NT2/D1 (cell line): Measurements from ENCODE around the gene TBX5.

Experiments used
- SUZ12 ChIP-seq: IDR thresholded peaks from 2 replicates; pipeline ENCODE4 v1.6.1; 2011; ENCODE audit not compliant: insufficient read length, insufficient read depth; ENCODE audit errors: extremely low read depth
- YY1 ChIP-seq: IDR thresholded peaks from 2 replicates; pipeline ENCODE4 v1.6.1; 2011; ENCODE audit not compliant: insufficient read length, insufficient read depth
- ZNF274 ChIP-seq: IDR thresholded peaks from 2 replicates; pipeline ENCODE4 v1.6.1; 2011; ENCODE audit warnings: mild to moderate bottlenecking, low read depth, low read length

DNA sequence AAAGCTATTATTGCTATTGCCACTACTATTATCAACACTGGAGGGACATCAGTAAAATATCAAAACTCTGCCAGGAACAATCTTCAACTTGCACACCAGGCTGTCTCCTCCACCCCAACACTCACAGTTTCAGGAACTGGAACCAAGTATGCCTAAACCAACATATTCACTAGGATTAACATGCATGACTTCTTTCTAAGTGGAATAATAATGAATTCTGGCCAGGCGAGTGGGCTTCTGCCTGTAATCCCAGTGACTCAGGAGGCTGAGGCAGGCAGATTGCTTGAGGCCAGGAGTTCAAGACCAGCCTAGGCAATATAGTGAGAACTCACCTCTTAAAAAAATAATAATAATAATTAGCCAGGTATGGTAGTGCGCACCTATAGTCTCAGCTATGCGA is 58.1 kb downstream of the TBX5 start:
- TF ChIP-seq YY1 (no peak), SUZ12 (no peak), ZNF274 (no peak)
